GM18517 (cell line): ENCODE results near the gene TEPSIN.

ENCODE experiments used
- ATAC-seq: cut with Tn5 transposase; IDR thresholded peaks from one replicate; pipeline ENCODE4 v1.9.1; 2021; ENCODE audit warnings: mild to moderate bottlenecking, moderate library complexity; ENCODE audit not compliant: unreplicated experiment

TEPSIN gene

DNA sequence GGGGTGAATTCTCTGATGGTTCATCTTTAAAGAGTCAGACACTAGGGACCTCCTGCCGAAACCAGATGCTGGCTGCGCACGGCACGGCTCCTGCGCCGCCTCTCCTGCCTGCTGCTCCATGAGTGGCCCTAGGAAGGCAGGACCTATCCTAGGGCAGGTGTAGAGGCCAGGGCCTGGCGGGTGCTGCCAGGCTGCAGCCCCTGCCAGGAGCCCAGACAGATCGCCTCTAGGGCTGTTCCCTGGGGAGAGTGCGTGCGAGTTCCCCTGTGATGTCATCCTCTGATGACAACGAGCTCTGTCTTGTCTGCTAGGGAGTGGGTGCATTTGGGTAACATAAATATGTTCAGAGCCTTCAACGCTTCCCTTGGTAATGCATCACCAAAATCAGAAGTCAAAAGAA, 32.4 kb upstream of the TEPSIN start:
- ATAC-seq = no peak

DNA sequence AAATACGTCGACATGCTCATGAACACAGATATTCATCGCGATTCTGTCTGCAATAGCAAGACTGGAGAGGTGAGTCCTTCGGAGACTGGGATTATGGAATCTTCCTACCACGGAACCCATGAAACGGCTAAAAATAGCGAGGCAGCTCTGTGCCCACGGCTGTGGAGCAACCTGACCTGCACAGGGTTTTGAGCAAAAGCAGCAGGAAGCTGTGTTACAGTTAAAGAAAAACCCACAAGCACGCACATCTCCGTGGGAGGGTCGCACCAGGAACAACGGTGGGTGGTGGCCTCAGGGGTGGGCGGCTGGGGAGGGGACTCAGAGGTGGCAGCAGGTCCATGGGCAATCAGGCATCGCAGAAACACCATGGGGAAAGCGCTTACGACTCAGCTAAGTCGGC, 31.4 kb upstream of the TEPSIN start:
- ATAC-seq = no peak

DNA sequence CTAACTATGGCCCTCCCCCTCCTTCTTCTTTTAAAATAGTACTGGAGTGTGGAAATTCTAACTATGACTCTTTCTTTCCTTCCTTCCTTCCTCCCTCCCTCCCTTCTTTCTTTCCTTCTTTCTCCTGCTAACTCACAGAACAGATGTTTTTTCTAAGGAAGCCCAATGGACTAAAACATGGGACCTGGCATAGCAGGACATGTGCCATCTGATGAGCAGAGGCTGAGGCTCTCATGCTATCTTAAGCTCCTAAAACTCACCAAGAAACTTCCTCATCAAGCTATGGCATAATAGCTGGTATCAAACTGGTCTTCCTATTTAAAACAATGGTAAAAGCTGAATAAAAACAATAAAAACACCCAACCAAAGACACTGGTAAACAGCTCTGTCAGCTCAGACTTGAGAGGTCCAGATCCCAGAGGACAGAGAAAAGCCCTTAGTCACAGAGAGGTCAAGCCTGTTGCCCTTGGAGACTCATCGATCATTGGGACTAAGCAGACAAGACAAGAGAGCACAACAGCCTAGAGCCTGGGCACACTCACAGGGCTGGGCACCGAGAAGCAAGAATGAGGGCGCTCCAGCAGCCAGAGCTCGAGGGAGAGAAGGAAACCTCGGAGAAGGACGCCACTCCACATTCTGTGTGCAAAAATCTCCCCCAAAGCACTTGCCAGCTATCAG, 28.7 kb upstream of the TEPSIN start:
- ATAC-seq = no peak

DNA sequence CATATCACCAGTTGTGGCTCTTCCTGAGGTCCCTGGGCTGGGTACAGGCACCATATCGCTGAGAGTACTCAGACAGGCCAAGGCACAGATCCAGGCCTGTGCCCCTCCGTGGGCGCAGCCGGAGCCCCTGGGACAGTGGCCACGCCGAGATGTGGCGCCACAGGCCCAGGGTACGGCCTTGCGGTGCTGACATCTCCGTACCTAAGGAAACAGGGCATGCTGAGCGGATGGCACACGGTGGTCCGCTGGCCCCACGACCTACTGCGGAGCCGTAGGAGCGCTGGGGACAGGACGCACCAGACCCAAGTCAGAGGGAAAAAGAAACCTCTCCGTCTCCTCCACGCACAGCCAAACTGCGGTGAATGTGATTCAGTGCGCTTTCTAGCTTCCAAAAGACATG, 26.7 kb upstream of the TEPSIN start:
- no peak for ATAC-seq

DNA sequence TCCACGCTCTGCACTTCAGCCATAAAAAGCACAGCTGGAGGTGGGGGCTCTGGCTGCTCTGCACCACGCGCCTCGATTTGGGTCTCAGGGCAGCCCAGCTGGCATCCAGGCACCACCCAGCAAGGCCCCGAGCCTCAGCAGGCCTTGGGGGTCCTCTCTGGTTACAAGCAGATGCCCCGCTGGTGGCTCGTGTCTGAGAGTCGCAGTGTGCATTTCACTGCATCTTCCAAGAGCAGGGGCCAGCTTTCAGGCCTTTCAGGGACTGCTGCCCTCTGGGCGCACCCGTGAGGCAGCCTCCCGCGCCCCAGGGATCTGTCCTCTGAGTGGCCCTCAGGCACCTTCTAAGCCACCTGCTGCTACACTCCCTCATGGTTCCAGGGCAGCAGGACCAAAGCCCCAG, 25.8 kb upstream of the TEPSIN start:
- ATAC-seq = no peak

DNA sequence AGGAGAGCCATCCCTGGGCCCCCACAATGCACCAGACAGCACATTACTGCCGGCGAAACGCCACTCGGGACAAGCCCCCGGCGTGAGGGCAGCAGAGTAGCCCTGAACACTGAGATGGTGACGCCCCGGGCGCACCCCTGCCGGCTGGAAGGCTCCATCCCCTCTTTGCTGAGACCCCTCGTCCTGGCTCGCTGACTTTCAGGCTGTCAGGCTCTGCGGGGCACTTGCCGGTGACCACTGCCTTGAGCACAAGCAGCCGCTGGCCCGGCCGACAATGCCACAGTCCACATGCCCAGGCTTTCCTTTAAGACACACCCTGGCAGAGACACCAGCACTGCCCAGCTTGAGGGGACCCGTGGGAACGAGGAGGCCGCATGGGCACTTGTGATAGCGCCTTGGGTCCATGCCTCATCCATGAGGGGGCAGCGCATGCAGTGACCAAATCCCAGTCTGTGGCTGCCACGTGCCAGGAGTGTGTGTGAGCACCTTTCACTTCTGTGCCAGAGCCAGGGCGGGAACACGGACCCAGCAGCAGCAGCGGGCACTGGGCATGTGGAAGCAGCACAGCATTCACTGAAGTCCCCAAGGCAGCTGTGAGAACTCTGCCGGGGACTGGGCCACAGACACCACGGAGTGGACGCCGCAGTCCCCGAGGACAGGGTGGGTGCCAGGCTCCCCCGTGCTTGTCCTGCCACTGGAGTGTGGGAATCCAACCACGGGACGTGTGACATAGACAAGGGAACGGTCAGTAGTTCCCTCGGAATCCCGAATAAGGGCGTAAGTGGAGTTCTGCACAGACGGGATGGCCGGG, 24.7 kb upstream of the TEPSIN start:
- no peak for ATAC-seq

DNA sequence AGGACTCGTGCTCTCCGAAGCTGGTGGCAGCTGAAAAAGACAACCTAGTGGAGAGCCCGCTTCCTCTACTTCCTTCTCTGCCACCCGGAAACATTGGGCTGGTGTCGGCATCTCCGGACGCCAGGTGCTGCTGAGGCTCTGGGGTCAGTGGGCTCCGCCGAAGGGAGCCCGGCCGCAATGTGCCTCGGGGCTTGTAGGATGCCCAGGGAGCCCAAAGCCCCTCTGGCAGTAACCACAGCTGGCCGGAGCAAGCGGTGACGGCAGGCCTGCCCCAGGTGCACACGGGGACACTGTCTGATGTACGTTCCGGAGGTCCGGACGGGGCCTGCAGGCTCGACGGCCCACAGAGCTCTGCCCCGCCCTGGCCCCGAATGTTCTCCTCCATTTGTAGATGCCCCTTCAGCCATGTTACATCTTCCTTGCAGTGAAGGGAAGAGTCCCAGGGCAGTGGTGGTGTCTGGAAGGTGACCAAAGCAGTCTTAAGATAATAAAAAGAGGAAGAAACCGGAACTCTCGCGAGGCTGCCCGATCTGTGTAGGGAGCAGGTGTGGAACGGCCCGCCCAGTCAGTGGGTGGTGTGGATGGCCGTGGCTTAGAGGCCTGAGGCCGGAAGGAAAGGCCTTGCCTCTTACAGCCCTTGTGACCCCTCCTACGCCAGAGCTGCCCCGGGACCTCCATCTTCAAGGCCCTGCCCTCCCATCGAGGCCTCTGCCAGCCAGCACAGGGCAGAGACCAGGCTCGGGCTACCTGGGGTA, 22.9 kb upstream of the TEPSIN start:
- ATAC-seq = no peak

DNA sequence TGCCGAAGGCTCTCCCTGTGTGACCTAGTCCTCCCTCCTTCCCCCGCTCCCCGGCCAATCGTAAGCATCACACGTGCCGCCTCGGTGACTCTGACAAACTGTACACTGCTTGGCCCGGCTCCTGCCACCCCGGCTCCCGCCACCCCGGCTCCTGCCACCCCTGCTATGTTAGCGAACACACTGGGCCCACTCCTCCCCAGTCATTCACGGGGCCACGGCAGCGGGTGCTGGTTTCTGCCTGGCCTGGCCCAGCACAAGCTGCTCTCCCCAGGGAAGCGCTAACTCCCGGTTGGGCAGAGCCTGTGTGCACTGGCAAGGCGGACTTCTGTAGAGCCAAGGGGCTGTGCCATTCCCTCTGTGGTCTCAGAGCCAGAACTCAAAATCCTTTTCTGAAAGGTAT, 22.2 kb upstream of the TEPSIN start:
- ATAC-seq = no peak

DNA sequence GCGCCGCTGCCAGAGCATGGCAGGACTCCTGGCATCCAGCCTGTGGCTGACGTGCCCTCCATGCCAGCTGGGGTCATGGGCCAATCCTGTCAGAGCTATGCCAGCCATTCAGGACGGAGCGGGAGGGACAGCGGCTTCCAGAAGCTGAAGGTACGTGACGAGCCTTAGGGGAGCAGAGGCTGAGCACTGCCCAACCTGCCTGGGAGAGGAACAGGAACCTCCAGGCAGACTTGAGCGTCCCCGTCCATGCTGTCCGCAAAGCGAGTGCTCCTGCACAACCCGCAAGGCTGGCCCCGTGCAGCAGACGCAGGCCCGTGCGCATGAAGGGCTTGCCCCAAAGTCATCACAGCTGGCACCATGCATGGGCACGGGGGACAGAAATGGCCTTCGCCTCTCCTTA, 21.8 kb upstream of the TEPSIN start:
- ATAC-seq = no peak

DNA sequence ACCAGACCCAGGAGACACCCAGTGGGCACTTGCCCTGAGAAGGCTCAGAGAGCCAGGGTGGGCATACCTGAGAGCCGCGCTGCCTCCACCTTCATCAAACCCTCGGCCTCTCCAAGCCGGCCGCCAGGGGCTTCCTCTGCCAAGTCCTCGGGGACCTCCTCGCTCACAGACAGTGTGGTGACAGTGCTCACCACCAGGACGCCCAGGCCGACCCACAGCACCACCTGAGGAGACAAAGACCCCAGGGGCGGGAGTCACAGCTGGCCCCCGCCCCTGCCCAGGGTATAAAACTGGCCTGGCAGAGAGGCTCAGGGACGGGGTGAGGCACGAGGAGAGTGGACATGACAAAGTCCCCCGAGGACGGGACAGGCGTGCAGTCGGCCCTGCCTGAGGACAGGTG, 21.3 kb upstream of the TEPSIN start:
- ATAC-seq = no peak

DNA sequence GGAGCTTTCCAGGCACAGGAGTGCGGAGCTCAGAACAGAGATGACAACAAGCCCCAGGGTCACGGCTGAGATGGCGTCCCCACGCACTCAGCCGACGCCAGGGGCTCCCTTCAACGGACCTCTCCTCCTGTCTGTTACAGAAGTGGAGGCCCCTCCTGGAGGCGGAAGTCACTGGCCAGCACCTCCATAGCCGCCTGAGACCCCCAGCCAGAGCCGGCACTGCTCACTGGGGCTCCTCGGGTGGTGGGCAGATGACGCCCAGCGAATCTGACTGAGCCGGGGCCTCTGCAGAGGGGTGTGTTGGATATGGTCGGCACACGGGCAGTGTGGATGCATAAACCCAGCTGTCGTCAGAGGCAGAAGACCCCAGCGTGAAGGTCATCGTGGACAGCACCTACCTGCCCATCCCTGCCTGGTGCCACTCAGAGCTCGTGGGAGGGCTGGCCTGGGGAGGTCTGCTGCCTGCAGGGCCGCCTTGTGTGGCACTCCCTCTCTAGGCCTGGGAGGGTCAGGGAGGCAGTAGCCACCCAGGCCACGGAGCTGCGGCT, 20.3 kb upstream of the TEPSIN start:
- no peak for ATAC-seq

DNA sequence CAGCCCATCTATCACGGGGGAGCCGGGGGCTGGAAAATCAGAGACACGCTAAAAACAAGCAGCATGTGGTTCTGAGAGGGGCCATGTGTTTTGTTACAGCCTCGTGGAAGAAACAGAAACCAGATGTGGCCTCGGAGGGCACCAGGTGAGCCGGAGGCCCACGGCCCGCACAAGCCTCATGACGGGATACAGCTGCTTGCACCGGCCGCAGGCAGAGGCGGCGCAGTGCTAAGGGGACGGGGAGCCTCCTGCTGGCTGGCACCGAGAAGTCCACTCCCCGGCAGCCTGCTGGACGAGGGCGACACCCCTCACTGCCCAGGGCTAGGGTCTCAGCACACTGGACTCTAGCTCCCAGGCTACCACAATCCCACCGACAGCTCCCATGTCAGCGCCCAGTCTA, 19.4 kb upstream of the TEPSIN start:
- ATAC-seq = no peak

DNA sequence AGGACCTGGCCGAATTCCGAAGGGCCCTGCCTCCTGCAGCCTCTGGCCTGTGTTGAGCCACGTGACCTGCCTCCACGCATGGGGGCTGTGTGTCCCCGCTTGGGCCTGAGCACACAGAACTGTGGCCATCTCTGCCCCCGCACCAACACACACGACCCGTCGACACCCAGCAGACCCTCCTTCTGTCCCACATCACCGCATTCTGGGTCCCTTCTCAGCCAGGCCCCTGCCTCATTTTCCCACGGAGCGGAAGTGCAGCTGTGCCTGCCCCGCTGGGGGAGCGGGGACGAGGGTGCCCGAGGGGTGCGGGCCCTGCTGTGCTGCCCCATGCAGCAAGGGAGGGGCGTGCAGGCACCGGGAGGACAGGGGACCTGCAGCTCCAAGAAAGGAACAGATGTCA, 18.7 kb upstream of the TEPSIN start:
- ATAC-seq = no peak

DNA sequence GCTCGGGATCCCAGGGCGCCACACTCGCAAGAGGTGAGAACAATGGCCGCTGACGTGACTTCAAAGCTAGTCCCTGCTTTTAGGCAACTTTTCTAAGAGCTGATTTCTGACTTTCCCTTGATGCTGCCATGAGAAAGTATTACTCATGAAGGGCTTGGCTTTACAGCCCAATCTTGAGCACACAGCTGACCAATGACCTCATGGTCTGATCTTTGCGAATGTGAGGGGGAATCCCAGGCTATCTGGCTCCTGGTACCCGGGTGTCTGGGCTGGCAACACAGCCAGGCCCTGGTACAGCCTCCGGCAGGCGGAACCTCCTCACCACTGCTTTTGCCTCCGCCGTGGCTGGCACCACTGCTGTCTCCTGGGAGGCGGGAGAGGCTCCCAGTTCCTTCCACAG, 17.8 kb upstream of the TEPSIN start:
- no peak for ATAC-seq

DNA sequence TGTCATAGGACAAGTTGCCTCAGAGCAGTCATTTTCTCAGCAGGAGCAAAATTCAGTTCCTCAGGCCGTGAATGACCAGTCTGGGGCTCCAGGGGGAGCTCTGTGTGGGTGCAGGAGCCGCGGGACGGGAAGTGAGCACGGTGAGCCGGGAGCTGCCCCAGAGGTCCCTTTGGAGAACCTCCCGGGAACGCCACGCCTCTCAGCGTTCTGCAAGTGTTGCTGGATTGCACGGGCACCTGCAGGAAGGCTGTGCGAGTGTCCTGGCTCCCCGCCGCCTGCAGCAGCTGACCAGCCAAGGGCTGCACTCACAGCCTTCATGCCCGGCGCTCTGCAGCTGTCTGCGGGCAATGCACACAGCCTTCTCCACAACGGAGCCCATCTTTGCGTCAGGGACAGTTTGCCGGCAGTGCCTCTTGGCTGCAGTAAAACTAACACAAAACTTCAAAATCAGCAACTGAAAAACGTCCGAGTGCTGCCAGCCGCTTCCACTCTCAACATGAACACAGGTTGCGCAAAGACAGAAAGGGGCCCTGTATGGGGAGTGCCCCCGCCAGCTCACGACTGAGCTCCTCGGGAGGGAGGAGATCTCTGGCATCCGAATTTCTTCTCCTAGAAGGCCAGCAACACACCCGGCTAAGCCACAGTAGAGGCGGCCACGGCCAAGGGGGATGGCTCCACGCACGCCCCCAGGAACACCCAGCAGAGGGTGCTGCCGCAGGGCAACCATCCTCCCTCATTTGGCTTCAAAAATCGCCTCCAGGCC, 16.3 kb upstream of the TEPSIN start:
- no peak for ATAC-seq

DNA sequence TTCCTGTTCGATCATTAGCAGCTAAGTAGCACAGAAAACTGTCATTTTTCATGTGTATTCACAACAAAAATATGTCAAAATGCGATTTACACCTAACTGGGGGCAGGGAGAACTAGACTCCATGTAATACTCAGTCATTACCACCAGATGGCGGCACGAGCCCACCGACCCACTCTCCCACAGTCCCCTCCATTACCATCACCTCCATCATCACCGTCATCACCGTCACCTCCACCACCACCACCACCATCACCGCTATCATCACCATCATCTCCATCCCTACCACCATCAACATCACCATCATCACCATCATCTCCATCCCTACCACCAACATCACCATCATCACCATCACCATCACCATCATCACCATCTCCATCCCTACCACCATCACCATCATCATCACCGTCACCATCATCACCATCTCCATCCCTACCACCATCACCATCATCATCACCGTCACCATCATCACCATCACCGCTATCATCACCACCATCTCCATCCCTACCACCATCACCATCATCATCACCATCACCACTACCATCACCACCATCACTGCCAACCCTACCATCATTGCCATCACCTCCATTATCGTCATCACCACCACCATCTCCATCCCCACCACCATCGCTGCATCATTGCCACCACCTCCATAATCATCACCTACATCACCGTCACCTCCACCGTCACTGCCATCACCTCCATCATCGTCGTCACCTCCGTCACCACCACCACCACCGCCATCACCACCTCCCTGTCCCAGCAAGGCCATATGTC, 14.7 kb upstream of the TEPSIN start:
- ATAC-seq = no peak

DNA sequence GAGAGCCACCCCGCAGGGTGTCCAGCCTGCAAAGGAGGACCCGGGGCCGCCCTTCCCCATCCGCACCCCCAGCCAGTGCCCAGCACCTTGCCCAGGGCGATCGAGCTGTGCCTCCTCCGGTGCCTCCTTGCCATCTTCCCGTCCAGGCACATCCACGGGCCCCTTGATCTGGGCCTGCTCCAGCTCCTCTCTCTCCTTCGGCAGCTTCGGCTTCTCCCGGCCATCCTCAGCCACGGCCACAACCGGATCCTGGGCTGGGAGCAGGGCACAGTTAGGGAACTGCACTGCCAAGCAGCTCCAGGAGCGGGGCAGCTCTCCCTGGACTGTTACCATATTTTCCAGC, 14.1 kb upstream of the TEPSIN start:
- no peak for ATAC-seq

DNA sequence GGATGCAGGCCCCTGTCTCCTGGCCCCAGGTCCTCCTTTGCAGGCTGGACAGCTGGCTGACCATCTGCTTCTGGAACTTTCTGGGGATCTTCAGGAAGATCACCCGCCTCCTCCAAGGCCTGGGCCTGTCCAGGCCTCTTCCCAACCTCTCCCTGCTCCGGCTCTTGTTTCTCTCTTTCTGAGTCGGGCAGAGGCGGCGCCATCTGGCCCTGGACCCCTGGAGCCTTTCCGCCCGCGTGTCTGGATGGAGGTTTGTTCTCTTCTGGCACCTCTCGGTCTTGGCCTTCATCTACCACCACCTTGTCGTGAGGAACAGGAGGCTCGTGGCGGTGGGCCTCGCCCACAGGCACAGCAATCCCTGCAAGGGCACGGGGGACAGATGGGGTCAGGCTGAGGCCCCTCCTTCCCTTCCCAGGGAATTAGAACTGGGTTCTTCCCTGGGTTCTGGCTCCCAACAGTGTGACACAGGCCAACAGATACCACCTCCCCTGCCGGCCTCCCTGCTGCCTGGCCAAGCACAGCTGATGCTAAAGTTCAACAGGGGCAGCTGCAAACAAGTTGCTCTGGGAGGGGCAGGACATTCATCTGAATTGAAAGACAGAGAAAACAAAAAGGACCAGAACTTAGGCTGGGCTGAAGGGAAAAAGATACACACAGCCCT, 13.6 kb upstream of the TEPSIN start:
- ATAC-seq = no peak

DNA sequence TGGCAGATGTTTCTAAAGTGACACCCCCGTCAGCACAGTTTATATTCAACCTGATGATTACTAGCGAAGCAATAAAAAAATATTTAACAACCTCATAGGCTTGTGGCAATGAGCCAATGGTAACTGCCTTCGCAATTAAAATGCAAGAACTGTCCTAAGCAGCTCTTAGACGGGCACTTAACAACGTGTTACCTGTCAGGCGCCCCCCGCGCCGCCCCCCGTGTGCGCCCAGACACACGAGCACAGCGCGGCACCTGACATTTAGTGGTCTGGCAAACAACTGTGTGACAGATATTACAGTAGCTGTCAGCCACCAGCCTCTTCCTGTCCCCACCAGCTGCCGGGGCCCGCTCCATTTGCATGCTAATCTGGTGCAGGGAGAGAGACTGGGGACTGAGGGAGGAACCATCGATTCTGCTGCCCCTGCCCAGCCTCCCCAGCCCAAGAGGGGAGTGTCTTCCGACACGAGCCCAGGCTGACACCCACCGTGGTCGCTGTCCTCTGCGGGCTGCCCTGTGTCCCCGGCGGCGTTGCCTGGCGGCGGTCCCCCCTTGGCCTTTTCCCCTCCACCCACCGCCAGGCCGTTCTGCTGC, 12.9 kb upstream of the TEPSIN start:
- no peak for ATAC-seq
